HG02870 (cell line): ENCODE measurements around the gene ERCC8.
"Not testable (repeated sequence)": the region's sequence is repeated elsewhere in the genome, so short reads cannot be mapped to it uniquely, and the experiment has no call there.

Experiments
- ATAC-seq: cut with Tn5 transposase; IDR thresholded peaks from one replicate; pipeline ENCODE4 v1.9.1; 2021; ENCODE audit warnings: mild to moderate bottlenecking, moderate library complexity; ENCODE audit not compliant: unreplicated experiment

Gene ERCC8

DNA sequence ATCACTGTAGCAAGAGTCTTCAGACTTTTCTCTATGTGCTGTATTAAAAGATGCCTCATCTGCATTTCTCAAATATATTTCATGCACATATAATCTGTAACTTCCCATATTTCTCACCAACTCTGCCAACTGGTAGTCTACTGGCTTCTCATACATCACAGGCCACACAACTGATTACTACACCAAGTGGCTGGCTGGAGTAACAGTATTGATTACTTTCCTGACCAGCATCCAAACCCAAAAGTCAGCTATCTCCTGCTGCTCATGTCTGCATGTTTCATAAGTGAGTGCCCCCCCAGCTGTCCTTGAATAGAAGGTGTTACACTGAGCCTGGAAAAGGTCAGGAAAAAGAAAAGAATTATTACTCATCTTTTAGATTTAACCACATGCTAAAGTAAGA, 17.4 kb downstream of the ERCC8 start:
- ATAC-seq = no peak

- ATAC-seq = no peak
These were observed 26.4 kb downstream of the ERCC8 start for GRCh38 chr5:60918466-60918865.

DNA sequence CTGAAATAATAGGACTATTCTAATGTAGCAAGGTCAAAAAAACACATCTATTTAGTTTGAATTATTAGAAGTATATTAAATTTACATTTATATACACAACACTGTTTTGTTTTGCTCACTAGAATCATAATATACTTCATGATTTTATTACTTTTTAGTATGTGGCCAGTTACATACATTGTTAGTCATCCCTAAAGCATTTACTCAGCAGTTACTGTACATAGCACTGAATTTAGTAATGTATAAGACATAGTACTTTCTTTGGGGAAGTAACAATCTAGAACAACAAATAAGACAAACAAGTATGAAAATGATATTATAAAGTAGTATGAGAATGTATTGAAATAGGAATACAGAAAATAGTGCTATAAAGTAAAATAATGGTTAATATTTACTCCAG, 28.2 kb downstream of the ERCC8 start:
- ATAC-seq = no peak

- ATAC-seq = no peak
These were observed 41.5 kb downstream of the ERCC8 start for GRCh38 chr5:60903356-60903755.

DNA sequence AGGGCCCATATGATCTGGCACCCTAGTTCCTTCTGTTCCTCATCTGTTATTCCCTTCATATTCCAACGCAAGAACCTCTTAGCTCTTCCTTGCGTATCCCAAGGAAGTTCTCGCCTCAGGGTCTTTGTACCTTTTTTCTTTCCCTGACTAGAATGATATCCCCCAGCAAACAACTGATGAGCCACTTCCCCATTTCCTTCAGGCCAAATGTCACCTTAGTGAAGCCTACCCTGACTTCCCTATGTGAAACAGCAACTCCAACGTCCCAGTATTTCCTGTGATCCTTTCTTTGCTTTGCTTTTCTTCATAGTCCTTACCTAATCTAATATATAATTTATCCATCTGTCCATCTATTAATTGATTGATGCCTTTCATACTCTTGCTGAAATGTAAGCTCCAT, 47.9 kb downstream of the ERCC8 start:
- no peak for ATAC-seq

DNA sequence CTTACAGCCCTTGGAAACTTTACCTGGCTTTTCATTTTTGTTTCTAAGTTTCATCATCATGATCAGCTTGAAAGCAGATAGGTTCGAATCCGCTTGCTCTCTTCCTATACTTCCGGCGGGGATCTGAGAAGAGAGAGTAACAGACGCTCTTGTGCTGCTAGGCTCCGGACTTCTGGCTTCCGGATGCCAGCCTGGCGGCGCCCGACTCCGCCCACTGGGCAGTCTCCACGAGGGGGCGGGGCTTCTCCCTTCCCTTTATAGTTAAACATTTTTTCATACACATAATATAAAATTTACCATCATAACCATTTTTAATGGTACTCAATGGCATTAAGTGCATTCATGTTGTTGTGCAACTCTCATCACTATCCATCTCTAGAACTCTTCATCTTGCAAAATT, 51.3 kb downstream of the ERCC8 start:
- no peak for ATAC-seq

DNA sequence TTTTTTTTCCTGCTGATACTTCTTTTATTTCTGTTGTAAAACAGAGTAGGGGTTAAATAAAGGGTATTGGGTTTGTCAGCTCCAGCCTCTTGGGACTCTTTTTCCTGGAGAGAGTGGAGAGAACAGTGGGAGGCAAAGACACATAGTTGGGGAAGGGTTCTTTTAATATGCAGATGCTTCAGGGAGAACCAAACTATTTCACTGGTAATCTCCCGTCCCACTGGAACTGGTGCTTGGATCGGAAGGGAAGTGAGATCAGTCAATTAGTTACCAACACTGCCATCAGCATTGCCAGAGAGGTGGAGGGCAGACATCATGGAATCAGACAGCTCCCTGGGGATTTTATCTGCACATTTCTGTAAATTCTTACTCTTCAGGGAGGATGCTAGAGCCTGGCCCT, 53.2 kb downstream of the ERCC8 start:
- ATAC-seq = no peak

DNA sequence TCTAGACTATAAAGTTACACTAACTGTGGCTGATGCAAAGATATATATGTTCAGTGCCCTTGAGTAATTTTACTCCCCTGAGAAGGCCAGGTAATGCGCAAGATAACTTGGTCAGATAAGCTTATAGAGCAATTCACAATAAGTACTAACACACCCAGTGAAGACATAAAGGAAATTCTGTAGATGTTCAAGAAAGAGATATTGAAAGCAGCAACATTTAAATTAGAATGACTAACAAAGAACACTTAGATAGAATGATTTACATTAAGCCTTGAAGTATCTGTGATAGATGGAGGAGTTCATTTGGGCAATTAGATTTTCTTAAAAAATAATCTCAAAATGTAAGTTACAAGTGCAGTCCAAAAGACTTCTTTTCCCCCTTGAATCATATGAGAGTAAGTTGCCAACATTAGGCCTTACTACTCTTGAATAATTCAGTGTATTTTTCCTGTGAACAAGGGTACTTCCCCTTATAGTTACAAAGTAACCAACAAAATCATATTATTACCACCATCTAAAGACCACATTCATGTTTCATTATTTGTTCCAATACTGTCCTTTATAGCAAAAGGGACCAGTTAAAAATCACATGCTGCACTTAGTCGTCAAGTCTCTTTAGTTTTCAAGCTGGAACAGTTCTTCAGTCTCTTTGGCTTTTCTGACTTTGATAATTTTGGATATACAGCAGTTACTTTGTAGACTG, 56.4 kb downstream of the ERCC8 start:
- no peak for ATAC-seq

DNA sequence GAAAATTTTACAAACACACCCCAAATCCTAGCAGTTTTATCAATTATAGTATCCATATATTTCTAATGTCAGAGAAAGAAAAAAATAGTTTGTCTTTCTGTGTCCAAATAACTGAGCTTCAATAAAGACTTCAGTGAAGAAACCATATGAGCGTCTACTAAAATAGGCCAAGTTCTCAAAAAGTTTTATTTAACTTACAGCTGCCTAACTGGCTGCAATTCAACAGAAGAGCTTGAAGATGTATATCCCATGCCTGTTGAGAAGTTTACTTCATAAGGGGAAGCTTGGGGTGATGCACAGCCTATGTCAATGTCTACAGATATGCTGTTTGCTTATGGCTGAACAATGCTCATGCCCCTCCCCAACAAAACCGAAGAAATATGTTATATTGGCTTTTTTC, 57.1 kb downstream of the ERCC8 start:
- no peak for ATAC-seq

GRCh38 chr5:60887096-60887495, 57.8 kb downstream of the ERCC8 start:
- ATAC-seq = no peak

- ATAC-seq = no peak
These were observed 58.7 kb downstream of the ERCC8 start for GRCh38 chr5:60886158-60886557.

DNA sequence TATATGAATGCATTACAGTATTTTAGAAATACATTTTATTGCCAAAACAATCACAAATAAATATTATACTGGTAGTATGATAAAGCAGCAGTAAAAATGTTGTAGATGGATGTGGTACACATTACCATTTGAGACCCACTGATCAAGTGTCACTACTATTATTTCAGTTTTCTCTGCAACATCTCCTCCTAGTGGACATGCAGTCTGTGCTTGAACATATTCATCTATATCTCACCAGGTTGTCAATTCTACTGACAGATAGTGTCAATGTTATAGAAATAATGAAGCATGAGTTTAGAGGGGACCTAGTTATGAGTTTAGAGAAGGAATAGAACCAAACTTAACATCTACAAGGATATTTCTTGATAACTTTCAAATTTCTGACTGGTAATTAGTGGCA, 61.6 kb downstream of the ERCC8 start:
- ATAC-seq = no peak

GRCh38 chr5:60872892-60873291, 72.0 kb downstream of the ERCC8 start:
- ATAC-seq = no peak

DNA sequence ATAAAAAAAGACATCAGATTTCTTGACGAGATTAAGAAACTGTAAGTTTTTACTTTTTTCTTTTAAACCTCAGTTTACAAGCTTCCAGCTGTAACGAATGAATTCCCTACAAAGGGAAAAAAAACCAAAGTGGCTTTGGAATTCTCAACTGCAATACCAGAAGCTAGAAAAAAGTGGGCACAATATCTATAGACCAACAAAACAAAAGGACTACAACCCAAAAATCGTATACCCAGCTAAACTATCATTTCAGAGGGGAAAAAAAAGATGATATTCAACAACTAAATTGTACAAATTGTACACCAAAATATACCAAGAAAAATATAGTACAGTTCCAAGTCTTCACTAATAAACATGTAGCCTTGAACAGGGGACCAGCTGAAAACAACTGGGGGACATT, 74.0 kb downstream of the ERCC8 start:
- no peak for ATAC-seq

DNA sequence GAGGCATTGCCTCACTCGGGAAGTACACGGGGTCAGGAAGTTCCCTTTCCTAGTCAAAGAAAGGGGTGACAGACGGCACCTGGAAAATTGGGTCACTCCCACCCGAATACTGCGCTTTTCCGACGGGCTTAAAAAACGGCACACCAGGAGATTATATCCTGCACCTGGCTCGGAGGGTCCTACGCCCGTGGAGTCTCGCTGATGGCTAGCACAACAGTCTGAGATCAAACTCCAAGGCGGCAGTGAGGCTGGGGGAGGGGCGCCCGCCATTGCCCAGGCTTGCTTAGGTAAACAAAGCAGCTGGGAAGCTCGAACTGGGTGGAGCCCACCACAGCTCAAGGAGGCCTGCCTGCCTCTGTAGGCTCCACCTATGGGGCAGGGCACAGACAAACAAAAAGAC, 84.3 kb downstream of the ERCC8 start:
- ATAC-seq = not testable (repeated sequence)

GRCh38 chr5:60856066-60856465, 88.8 kb downstream of the ERCC8 start:
- ATAC-seq = no peak

GRCh38 chr5:60852940-60853339, 91.9 kb downstream of the ERCC8 start:
- no peak for ATAC-seq

- ATAC-seq = no peak
These were observed 92.6 kb downstream of the ERCC8 start for GRCh38 chr5:60852317-60852716.

DNA sequence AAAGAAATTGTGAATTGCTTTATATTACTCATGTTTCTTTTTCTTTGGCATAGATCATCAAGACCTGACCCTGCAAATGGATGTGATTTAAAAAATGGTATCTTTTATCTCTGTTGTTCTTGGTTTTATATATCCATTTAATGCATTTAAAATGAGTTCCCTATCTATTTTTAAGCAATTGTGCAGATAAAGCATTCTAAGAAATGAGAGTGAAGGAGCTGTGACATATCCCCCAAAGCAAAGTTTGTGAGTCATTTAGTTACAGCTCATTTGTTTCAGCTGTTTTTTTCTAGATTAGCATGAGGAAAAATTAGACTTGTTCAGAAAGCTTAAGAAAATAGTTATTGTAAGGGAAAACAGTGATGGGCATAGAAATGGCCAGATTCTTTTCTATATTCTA, 93.2 kb downstream of the ERCC8 start:
- ATAC-seq = no peak

GRCh38 chr5:60846298-60846697, 98.6 kb downstream of the ERCC8 start:
- no peak for ATAC-seq

- ATAC-seq = peak; percentile 89
These were observed 100.6 kb downstream of the ERCC8 start, which contains the start of gene ELOVL7 for GRCh38 chr5:60843936-60844905. Gene ELOVL7, minus strand, starts transcription at chr5:60844269. Its CDS starts 56,872 bp downstream, at chr5:60787397.

DNA sequence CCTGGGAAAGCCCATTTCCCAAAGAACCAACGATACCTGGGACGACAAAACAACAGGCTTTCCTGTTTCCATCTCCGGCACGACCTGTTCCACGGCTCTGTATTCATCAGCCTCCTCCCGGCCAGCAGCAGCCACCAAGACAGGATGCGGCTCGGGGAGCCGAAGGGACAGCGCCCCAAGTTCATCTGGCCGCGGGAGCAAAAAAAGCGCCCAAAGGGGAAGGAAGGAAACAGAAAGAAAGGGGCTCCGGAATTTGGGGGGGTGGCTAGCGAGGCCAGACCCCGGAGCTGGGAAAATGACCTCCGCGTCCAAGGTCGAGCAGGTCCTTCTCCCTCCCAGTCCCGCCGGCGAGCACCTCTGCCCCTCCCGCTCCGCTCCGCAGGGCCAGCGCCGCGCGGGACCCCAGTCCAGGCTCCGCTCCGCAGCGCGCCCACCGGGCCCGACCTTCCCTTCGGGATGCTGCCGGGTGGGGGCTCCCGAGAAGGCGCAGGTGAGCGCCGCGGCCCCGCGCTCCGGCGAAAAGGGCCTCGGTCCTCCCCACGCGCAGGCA, 101.4 kb downstream of the ERCC8 start:
- peak; percentile 19 for ATAC-seq
